HG02943 (cell line): ENCODE results near the gene PDE6H.

Source experiments
- ATAC-seq: cut with Tn5 transposase; IDR thresholded peaks from one replicate; pipeline ENCODE4 v1.9.1; 2021; ENCODE audit warnings: mild to moderate bottlenecking, low read depth, moderate library complexity; ENCODE audit not compliant: unreplicated experiment

PDE6H gene

DNA sequence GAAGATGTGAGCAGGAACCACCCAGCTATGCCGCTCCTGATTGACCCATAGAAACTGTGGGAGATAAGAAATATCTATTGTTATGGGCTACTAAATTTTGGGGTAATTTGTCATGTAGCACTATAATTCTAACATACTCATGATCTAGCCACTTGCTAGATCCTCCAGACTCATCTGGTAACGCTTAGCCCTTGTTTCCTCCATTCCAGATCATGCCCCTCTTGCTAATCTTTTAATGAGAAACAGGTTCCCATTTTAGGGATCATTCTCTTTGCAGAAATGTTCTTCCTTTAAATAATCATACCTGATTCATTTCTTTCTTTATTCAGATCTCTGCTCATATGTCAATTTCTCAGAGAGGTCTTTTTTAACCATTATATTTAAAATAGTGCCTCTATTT is 7.6 kb upstream of the PDE6H start:
- ATAC-seq: no peak

DNA sequence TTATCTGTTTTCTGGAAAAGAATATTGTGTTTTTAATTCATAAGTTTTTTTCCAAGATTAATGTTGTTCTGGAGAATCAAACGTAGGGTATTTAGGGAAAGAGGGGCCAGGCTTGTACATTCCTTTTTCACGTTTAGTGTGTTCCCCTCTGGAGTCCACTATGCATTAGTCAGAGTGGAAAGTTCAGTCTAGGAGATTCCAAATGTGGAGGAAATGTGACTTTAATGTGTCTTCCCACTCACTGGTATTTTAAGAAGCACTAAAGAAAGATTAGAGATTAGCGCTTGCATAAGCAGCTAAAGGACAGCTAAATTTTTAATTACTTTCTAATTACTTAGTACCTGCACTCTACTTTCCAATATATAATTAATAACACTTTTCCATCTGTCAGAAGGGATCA is 4.4 kb upstream of the PDE6H start:
- ATAC-seq: no peak

DNA sequence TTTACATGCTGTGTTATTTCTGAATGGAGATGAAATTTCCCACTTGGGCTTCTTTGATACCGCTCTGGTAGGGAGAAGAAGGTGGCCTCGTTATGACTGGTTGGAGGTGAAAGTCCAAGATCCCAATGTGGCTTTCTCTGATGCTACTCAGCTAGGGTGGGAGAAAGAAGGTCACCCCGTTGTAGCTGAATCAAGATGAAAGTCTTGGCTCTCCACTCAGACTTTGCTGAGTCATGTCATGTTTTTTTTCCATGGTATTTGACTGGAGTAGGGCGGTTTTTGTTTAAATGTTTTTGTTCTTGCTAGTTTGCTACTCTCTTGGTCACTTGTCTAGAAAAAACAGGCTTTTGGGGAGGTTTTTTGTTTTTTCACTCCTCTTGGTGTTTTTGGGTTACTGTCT is 2.4 kb upstream of the PDE6H start:
- ATAC-seq: no peak

DNA sequence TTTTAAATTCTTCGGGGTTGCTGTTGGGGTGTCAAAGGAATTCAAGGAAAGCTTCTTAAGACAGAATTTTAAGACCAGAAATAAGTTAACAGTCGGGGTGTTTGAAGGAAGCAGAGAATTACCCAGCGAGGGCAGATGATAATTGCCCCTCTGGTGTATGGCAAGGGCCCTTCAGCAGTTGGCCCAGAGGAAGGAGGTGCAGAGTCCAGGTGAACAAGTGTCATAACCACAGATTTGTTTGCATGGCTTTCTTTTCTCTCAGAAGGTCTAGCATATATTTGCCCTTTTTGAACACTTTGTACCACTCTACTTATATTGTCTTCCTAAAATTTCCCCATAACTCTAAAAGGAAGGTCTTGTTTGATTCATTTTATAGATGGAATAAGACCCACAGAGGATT is 1.8 kb downstream of the PDE6H start:
- ATAC-seq: no peak

DNA sequence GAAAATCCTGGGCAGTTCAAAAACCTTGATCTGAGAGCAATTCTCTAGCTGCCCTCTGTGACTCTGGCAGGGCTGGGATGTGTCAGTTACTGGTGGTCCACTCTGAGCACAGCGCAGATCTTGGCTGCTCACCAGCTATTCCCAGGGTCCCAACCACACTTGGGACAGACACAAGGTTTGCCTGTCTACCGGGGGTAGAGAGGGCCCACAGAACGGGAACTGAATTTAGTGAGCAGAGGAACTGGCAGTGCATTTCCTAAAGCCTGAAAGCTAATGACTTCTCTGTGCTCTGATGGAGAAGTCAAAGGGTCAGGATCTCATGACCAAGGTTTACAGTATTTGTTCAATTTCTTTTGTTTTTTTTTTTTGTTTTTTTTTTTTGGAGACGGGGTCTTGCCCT is 2.6 kb downstream of the PDE6H start:
- ATAC-seq: no peak

DNA sequence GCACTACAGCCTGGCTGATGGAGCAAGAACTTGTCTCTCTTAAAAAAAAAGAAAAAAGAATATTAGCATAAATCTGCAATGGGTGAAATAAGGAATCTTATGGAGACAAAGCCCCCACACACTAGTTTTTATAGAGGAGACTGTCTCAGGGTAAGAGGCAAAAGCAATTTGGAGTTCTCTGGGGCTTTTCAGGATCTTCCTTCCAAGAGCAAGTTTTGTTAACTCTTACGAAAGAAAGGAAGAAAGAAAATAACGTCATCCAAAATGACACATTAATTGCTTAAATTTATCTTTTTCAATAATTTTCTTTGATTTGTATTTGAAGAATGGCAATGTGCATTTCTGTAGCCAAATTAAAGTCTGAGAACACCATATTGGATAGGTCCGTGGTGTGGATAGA is 3.8 kb downstream of the PDE6H start:
- no peak for ATAC-seq

DNA sequence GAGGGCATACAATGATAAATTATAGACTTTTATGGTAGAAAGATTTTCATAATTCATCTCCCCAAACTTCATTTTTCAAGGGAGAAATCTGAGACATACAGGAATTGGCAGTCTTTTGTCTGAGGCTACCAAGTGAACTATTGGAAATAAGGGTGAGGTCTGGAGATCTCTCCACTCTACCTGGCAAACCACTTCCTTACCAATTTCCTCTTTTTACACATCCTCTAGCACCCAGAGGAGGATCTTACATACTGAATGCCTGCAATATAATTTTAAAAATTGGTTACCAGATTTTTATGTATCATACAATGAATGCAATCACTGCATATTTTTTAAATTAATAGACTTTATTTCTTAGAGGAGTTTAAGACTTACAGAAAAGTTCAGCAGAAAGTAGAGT is 6.6 kb downstream of the PDE6H start:
- no peak for ATAC-seq

DNA sequence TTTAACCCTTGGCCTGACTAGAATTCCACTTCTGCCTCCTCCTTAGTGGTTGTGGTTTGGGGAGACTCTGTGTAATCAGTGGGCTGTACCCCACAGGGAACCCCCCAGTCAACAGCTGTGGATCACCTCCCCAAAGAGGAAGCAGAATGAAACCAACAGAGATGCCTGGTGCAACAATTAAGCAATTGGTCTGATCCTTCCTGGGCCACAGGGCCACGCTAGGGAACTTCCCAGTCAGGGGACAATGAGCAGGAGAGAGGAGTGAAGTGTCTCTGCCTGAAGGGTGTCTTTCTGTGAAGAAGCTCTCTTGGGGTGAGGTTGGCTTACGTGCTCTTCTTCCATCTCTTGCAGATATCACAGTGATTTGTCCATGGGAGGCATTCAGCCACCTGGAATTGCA is 8.2 kb downstream of the PDE6H start:
- no peak for ATAC-seq

DNA sequence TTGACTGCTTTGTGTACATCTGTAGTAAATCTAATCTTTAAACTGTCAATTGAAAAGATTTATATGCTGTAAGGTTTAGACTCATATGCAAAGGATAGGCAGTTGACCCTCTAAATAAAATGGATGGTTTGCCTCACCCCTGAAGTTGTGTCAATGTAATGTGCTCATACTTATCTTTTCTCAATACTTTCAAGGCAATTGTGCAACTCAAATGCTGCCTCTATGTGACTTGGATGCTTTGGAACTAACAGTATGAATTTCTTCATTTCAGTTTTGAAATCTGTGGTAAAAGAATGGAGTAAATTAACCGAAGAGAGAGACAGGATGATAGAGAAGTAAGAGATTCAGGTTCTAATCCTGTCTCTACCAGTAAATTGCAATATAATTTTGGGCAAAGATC is 9.7 kb downstream of the PDE6H start:
- no peak for ATAC-seq

DNA sequence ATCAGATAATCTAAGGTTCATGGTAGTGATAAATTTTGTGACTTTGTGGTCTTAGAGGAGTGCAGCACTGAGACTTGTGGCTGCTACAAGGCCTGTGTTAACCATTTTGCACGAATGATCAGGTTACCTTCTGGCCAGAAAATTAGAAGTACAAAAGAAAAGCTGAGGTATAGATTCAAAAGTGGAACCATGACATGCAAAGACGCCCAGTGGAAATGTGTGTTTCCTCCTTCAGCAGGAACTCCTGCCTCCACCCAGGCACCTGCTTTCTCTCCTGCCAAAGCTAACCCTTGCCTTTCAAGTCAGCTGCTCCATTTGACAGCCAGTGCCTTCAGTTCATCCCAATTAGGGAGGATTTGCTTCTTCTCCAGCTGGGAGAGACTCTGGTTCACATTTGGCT is 10.1 kb downstream of the PDE6H start:
- ATAC-seq: no peak

DNA sequence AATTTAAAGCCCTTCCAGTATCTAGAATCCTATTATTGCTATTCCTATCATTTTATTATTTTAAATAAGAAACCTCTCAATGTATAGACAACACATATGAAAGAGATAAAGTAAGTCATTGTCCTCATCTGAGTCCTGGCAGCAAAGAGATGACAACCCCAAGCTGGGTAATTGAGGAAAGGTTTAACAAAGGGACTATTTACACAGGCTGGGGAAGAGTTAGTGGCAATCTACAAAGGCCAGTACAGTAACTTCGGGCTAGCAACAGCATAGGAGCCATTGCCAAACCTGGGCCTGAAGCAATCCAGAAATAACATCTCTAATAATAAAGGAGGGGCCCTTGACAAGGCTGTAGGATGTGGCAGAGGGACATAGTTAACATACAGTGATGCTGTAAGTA is 11.2 kb downstream of the PDE6H start:
- ATAC-seq: no peak

DNA sequence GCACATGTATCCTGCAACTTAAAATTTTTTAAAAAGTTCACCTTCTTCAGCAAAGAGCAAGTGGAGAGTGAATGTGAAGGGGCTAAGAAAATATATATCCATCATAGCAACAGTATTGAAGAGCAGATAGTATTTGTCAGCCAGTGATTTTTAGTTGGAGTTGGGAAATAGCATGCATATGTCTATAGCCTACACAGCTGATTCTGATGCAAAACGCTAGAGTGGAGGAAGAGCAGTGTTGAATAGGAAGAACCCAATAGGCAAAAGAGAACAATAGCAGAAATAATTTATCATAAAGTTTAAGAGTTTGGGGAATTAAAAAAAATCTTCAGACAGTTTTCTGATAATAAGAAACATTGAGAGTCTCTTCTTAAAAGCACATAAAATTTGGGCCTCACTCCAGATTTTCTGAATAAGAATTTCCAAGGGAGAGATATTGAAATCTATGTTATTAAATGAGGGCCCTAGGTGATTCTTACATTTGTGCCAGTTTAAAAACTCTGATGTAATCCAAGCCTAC is 12.0 kb downstream of the PDE6H start:
- ATAC-seq: no peak

DNA sequence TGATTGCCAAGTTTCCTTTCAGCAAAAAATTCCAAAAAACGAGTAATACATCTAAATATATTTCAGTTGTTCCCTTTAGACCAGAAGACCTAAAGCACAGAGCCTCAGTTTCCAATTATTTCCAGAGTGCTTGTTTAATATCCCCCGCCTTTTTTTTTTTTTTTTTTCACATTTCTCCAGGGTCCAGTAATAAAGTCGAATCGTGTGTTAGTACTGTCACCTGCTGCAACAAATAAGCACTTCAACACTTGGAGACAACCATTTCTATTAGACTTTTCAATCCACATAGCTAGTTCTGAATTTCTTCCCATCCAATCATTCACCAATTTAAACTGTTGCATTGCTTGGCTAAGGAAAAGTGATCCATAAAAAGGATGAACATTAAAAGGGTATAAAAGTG is 13.6 kb downstream of the PDE6H start:
- no peak for ATAC-seq

DNA sequence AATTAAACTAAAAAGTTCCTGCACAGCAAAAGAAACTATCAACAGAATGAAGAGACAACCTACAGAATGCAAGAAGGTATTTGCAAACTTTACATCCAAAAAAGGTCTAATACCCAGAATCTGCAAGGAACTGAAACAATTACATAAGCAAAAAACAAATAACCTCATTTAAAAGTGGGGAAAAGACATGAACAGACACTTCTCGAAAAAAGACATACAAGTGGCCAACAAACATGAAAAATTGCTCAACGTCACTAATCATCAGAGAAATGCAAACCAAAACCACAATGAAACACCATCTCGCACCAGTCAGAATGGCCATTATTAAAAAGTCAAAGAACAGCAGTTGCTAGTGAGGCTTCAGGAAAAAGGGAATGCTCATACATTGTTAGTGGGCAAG is 15.2 kb downstream of the PDE6H start:
- no peak for ATAC-seq

DNA sequence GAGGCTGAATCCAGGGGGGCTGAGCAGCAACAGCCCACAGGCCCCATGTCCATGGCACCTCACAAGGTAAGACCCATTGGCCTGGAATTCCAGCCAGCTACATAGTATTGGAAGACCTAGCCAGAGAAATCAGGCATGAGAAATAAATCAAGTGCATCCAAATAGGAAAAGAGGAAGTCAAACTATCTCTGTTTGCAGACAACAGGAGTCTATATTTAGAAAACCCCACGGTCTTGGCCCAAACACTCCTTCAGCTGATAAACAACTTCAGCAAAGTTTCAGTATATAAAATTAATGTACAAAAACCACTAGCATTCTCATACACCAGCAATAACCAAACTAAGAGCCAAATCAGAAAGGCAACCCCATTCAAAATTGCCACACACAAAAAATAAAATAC is 16.9 kb downstream of the PDE6H start:
- ATAC-seq: no peak

DNA sequence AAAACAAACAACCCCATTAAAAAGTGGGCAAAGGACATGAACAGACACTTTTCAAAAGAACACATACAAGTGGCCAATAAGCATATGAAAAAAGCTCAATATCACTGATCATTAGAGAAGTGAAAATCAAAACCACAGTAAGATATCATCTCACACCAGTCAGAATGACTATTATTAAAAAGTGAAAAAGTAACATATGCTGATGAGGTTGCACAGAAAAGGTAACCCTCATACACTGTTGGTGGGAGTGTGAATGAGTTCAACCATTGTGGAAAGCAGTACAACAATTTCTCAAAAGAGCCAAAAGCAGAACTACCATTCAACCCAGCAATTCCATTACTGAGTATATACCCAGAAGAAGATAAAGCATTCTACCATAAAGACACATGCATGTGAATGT is 18.2 kb downstream of the PDE6H start:
- no peak for ATAC-seq

DNA sequence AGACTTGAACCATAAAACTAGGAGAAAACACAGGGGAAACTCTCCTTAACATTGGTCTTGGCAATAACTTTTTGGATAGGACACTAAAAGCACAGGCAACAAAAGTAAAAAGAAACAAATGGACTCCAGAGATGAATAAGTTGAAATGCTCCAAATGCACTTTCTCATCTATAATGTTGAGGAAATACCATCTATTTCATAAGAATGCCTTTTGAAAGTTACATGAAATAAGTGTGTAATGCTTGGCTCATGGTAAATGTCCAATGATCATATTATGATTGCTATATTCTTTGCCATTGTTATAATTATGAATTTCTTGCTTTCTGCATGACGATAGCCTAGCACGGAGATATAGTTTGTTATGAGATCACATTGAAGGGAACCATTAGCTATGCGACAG is 19.8 kb downstream of the PDE6H start:
- no peak for ATAC-seq

DNA sequence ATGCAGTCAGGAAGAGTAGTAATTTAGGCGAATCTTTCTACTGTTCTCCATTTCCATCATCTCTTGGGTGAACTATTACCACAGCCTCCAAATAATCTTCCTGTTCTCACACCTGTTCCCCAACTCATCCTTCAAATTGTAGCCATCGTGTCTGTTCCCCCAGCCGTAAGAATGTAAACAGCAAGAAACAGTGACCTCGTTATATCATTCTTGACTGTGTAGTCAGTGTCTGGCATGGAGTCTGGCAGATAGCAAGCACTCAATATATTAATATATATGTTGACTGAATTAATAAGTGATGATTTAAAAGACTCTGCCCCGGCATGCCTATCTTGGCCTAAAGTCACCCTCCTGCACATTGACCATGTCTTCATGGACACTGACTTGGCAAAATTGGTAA is 20.3 kb downstream of the PDE6H start:
- ATAC-seq: no peak

DNA sequence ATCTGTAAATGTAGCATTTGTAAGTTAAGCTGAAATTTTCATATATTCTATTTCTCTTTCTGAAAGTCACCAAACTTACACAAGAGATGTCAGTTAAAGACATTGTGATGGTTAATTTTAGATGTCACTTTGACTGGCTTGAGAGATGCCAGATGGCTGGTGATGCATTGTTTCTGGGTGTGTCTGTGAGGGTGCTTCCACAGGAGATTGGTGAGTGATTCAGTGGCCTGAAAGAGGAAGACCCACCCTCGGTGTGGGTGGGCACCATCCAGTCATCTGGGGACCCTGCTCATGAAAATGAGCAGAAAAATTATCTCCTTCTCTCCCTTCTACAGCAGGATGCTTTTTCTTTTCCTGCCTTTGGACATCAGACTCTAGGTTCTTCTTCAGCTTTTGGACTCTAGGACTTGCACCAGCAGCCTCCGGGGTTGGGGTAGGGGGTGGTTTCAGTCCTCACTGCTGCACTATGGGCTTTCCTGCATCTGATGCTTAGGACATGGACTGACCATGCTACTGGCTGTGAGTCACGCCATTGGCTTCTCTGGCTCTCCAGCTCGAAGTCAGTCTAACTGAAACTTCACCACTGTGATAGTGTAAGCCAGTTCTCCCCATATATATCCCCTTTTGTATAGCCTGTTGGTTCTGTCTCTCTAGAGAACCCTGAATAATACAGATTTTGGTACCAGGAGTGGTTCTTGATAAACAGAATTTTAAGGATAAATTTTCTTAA is 20.9 kb downstream of the PDE6H start:
- no peak for ATAC-seq

DNA sequence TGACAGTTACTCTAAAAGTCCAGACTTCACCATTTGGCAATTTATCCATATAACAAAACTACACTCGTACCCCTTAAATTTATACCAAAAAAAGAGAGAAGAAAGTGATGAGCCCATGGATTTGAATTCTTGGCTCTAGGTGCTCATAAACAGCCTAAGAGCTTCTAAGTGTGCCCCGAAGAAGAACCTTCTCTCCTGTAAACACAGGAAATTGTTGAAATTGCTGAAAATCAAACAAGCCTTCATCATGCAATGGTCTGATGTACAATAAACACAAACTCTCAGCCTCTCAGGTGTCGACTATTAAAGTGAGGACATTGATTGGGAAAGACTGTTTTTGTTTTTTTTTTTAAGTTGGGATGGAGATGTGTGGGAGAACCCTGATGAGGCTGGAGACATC is 21.8 kb downstream of the PDE6H start:
- ATAC-seq: no peak

DNA sequence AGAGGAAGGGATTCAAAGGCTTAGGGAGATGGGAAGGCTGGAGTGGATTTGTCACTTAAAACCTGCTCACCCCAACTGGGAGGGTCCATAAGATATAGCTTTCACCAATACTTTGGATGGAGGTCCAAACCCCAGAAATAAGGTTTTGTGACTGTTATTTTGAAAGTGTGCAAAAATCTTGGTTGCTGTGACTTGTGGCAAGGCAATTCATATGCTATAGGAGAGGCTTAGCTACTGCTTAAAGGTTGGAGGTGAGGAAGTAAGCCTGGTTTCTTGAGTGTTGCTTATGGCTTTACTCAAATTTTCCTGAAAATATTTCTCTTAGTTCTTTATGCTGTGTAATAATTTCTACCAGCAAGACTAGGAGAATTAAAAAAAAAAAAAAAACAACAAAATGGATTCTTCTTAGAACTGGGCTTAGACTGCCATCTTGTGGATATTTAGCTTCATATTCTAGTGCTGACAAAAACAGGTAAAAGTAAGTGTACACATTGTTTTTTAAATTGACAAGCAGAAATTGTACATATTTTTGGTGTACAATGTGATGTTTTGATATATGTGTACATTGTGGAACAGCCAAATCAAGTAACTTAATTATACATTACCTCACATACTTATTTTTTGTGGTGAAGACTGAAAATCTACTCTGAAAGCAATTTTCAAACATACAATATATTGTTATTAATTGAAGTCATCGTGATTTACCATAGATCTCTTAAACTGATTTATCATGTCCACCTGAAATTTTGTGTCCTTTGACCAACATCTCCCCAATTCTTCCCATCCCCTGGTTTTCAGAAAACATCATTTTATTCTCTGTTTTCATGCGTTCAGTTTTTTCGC is 23.0 kb downstream of the PDE6H start:
- no peak for ATAC-seq

DNA sequence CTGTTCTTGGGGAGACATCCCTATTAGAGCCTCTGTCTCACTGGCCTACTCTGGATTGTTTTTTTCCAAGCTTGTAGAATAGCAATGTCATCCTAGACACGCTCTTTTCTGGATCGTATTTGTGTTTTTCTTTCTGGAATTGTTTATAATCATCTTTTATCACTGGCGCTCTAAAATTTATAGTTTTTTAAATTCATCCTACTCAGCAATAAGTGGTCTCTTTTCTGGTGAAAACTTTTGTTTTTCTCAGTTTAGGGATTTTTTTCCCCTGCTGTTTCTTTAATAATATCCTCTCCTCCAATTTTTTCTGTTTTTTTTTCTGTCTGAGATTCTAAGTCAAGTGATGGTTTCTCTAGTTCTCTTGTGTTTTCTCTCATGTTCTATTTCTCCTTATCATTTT is 25.2 kb downstream of the PDE6H start:
- ATAC-seq: no peak
